GM21576 (cell line): Measurements from ENCODE around the gene SPEF2.

Source experiments
- ATAC-seq: cut with Tn5 transposase; IDR thresholded peaks from one replicate; pipeline ENCODE4 v1.9.1; 2021; ENCODE audit warnings: mild to moderate bottlenecking, moderate library complexity; ENCODE audit not compliant: unreplicated experiment

Gene SPEF2

DNA sequence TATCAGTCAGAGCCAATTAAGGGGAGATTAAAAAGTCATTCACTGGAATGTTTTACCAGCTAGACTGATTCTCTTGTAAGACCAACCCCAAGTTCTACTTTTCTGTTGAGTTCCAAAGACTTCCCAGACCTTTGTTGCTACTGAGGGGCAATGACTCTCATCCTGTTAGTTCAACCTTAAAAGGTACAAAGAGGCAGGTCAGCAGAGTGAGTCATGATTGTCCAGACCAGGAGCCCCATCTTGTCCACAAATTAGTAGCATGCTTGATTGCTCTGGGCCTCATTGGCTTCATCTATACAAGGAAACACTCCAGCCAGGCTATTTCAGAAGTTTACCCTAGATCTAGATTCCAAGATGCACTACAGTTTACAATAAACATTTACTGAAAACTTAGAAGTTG is 159.1 kb downstream of the SPEF2 start:
- ATAC-seq, result no peak

DNA sequence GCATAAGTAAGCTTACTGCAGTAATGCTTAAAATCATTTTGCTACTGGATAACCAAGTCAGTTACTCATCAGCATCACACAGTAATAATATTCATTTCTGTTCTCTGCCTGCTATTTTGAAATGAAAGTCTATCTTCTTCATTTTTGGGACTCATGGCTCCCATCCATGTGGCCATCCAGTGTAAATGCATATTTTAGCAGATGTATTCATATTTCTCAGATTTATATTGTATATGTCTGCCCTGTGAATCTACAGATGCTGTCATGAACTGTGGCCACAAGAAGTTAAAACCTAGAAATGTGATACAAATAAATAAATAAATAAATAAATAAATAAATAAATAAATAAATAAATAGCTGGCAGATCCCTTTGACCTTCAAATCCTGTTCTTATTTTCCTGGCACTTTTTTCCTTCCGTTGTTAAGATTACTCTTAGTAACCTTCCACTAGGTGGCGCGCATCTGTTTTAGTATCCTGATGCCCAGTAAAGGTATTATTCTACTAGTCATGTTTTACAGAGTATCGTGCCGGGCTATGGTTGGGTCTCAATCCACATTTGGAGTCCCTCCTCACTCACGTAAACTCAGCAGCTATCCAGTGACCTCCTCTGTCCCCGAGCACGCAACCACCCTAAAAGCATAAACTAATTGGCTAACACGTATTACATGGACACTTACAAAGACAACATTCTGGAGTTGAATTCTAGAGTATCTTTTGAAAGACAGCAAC is 159.9 kb downstream of the SPEF2 start:
- no peak for ATAC-seq

DNA sequence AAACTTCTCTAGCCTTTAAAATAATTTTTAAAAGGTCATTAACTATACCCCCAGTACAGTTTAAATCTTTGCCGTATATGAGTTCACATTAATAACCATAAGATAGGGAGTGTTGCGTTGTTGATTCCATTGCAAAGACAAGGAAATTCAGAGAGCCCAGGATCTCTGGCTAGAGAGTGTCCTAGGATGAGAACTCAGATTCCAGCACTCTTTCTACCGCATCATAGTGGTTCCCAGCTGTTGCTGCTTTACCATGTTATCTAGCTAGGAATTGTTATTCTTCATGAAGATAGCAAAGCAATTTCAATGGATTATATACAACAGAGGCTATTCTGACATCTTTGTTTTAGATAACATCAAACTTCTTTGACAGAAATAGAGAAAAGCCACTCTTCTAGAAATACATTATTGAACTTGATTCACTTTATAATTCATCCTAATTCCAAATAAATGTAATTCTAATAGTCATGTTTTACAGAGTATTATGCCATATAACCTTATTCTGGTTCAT is 160.7 kb downstream of the SPEF2 start:
- no peak for ATAC-seq

DNA sequence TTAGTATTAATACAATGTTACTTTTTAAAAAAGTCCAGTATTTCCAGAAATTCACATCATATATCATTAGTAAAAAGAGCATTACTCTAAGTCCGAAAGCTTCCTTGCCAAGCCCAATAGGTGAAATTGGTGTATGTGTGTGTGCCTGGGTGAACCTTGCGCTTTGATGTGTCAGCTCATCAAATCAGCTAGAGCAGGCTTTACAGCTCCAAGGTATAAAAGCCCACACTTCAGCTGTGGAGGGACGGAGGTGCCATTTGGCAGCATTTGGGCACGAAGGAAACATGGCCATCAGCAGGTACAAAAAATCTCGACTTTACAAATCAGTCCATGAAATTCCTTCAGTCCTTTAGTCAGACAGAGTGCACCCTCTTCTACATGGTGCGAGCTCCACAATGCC is 162.6 kb downstream of the SPEF2 start:
- ATAC-seq, result no peak

DNA sequence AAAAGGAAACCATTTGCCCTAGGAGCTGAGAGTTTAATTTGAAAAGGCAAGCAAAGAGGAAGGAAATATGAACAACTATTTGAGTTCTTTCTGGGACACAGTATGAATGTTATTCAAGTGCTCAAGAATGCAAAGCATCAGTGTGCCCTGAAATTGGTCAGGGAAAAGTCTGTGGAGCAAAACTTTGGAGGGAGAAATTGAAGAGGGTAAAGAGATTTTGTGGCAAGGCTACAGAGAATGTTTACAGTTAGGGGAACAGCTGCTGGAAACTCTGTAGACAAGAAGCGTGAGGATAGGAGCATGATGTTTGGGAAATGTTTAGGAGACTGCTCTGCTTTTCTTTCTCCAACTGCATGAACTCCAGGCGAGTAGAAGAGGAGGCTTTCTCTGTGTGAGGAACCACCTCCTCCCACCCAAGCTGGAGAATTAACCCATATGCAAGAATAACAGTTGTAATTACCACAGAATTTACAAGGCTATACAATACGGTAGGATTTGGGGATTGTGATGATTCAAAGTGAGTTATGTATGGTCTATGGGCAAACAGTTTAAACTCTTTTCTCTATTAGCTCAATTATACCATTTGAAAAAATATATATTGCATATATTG is 163.6 kb downstream of the SPEF2 start:
- no peak for ATAC-seq

DNA sequence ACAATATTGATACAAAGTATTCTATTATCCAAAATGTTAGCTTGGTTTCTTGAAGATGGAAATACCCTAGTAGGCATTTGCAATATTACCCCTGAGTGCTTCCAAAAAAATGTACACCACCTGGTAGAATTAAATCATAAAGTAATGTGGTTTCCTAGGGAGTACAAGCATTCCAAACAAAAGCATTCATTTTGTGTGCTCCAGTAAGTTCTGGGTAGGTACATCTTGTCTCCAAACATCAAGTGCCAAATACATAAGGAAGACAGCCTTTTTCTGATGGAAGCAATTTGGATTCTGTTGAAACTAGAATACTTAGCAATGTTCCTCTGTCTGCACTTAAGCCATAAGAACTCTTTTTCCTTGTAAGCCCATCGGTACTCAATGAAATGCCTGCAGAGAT is 165.9 kb downstream of the SPEF2 start:
- ATAC-seq, result no peak

DNA sequence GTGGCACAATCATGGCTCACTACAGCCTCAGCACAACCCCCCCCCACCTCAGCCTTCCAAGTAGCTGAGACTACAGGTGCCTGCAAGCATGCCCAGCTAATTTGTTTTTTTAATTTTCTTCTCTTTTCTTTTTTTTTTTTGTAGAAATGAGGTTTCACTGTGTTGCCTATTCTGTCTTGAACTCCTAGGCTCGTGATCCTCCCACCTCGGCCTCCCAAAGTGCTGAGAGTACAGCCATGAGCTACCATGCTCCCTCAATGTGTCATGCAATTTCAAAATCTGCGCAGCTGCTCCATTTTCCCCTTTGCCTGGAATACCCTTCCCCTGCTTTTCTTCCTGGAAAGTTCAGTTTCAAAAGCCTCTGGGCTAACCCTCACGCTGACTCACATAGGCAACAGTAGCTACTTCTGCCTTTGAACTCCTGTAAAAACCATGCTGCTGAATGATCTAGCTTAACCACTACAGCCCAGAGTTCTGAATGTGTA is 168.0 kb downstream of the SPEF2 start:
- no peak for ATAC-seq

DNA sequence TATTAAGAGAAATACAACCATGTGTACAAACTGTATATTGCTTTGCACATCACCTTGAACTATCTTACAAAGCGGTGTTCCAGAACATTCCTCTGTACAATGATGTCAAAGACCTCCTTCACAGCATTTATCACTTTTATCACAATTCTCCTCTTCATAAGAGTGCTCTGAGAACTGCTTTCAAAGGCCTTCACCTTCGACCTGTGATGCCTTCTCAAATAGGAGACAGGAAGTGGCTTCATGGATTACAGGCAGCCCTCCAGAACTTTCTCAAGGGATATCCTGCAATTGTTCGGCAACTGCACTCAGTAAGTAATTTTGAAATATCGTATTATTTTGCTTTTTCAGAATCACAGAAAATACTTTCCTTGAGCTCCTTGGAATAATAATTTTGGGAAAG is 171.1 kb downstream of the SPEF2 start:
- ATAC-seq, result no peak

DNA sequence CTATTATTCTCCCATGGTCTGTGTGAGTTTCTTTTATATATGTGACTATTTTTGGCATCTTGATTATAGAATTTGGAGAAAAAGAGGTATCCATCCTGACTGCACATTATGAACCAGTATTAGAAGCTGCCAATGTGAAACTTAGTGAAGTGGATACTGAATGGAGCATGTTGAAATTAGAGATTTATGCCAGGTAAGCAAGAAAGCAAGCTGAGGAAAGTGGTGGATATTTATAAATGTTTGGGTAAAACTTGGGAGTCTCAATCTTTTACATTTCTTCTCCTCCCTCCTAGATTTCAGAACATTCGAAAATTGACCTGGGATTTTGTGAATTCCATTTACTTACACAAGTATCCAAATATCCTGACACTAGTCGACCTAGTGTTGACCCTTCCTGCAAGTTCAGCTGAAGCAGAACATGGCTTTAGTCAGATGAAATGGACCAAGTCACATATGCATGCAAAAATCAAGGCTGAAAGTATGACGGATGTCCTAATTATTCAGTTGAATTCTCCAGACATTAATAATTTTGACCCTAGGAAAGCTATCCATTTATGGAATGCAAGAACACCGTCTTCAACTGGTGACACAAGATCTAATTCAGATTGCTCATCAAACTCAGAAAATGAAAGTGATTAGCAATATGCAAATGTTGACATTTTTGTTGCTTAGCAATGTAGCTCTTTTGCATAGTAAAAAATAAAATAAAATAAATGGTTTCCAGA is 172.2 kb downstream of the SPEF2 start:
- ATAC-seq, result no peak

DNA sequence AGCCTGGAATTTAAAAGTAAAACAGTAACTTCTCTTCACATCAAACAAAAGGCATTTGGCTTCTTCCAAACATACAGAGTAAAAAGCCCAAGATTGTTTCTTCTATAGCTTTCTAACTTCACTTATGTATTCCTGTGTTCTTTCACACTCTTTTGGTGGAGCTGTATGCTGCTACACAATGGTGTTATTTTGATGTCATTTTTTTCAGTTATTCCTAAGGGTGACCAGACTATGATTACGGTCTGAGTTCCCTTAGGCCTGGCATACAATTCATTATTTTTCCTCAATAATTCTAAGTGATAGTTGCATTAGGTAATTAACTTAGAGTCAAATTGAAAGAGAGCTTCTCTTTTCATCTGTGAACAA is 172.8 kb downstream of the SPEF2 start:
- no peak for ATAC-seq

DNA sequence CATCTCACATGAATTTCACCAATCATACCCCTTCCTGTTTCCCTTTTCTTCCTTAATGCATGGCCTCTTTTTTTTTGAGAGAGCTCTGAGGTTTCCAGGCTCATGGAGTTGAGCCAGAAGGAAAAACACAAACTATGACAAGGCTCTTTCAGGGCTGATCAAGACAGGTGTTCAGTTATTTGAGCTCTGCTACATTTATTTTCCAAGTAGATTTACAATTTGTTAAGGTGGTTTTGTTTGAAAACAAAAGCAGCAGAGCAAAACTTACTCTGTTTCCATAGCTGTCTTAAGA is 176.6 kb downstream of the SPEF2 start:
- no peak for ATAC-seq

DNA sequence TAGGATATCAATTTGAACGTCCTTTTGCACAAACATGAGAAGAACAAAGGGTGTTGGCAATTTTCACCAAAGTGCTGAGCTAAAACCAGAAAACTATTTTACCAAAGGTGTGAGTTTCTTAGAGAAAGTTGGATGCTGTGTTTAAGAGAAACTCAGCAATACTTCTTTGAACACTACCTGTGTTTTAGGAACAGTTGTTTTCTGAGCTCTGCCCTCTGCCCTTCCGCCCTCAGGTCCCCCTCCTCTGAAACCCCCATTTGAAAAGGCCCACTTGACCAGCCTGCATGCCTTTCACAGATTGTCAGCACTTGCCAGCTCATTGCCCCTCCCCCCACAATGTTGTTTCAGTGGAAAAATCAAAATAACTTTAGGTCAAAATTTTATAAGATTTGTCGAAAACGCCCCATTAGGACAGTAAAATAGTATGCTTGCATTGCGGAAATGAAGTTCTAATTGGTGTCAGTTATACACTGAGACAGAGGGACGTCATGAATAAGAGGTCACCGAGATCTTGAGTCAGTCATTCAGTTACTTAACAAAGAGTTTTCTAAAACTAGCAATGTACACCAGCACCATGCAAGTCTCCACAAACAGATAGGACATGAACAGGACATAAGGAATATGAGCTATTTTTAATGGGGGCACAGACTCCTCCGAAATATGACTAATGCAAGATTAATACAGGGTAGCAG is 177.2 kb downstream of the SPEF2 start:
- ATAC-seq, result no peak

DNA sequence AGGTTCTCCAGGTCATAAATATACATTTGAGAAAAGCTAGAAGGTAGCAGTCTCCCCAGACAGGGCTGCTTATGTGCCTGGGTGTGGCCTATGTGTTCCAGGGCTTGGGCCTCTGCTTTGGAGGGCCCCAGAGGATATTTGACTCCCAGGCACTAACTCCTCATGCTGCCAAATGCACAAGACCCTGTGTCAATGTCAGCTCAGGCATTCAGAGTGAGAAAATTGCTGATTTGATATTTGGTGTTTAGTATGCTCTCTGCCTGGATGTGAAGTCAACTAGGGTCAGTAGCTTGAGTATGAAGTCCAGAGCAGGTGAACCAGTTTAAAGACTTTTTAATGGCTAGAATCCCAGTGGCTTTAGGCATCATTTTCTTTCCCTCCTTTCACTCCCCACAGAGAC is 181.5 kb downstream of the SPEF2 start:
- no peak for ATAC-seq

DNA sequence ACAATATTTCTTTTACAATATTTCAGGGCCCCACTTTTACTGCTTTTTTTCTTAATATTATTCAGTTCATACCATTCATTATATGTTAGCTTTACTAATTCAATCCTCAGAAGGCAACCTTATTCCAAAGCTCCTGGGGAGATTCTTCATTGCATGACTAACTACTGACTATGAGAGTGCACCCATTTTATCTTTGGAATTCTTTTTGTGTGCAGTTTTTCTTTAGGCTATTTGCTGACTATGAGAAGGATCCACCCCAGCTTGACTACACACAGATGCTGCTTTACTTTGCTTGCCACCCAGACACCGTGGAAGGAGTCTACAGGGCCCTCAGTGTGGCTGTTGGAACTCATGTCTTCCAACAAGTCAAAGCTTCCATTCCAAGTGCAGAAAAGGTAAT is 182.1 kb downstream of the SPEF2 start:
- no peak for ATAC-seq

DNA sequence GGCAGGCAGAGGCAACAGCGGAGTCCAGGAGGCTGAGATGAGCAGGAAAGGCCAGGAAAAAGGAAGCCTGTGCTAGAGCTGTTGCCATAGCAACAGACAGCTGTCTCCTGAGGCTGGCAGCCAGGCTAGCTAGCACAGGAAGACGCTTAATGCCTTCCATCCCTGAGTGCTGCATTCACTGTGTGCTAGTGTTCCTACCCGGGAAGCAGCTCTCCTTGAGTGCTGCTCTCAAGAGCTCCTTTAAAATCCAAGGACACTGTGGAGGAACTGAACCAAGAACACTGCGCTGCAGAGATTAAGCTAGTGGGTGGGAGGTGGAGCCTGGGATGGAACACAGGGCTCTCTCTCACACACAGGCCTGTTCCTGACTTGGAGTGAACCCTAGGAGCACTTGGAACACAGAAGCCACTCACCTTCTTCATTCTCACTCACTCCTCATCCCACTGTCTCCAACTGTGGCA is 185.6 kb downstream of the SPEF2 start:
- no peak for ATAC-seq

DNA sequence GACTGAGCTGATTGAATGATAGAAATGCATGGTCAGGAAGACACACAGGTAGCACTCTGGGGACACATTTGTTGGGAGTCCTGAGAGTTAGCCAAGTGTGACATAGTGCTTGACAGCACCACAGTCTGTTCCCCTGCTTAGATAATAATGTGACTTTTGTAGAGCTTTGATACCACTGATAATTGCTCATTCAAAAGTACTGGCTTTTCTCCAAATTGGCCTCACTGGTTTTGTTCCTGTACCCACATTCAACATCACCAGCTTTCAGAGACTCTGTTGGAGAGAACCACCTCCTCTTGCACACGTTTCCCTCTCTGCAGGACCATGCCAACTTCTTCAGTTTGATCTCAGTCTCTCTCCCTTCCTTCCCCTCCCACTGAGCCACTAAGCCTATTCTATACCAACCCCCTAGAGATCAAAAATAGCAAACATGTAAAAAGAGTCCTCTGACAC is 186.6 kb downstream of the SPEF2 start:
- no peak for ATAC-seq

DNA sequence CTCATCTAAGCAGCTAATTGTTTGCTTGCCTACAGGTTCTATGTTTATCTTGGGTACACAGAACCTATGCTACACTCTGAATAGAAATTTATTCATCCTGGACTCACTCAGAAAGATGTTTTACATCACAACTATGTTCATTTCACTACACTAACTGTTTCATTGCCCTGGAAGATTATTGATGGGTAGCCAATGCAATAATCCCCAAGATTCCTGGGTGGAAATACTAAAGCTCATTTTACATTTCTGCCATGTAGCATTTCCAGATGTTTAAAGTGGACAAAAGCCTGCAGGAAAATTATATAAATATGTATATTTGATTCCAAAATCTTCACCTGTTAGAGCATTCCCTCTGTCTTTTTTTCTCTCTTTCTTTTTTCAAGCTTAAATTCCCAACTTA is 187.2 kb downstream of the SPEF2 start:
- ATAC-seq, result no peak

DNA sequence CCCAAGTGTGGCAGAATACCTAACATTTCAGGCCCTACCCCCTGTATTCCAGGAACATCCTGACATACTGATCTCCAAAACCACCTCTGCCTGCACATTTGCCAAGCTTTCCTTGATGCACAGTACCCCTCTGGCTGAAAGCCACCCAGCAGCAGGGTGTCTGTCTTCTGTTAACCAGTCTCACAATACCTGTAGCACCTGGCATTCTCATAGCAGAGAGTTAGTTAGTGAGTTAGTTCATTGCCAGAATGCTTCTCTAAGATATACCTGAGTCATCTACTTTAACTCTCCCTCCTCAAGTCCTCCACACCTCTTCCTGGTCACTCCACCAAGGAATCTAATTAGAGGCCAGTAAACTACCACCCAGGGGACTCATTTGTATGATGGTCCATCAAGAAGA is 192.9 kb downstream of the SPEF2 start:
- ATAC-seq, result no peak

DNA sequence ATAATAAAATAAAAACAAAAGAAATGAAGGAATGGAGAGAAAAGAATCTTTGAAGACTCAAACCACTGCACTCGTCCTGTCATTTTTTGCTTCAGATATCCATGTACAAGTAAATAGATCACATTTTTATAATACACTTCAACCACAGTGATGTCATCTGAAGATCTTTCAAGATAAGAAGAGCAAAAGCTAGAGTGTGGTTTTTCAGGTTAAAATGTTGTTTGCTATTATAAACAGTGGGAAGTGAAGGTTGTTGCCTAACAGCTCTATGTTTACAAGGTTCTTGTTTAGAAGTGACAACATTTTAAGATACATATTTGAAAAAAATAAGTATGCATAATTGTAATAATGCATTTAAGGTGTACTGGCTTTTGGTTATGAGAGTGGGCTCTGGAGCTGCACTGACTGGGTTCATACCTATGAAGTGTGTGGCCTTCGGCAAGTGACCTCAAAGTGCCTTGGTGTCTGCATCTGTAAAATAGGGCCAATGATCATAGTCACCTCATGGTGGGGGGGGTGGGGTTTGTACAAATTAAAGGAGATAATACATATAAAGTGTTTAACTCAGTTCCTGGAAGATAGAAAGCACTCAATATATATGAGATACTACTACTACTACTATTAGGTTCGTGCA is 193.6 kb downstream of the SPEF2 start:
- ATAC-seq, result no peak

DNA sequence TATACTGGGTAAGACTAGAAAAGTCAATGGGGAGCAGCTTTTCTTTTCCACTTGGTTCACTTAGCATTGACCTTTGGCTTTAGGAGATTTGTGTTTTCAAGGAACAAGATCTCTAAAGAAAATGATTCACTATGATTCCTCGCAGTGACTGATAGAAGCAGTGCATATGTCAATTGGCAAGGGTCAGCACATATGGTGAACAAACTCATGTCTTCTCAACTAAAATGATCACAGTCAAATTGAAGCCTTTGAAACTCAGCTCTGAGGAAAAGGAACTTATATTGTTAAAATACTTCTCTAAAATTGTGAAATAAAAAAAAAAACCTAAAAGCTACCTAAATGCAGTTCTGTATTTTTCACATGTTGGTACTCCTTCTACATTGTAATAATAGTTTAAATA is 195.9 kb downstream of the SPEF2 start:
- no peak for ATAC-seq
